Naive thymus-derived CD4-positive, alpha-beta T cell (primary cell): Measurements from ENCODE around the gene MED29. TPM values are rescaled to one million over a fixed set of nuclear protein-coding genes. Genes with fewer than 3 reads are reported as not detected.

Experiments
- ATAC-seq: fragments of 150-1000 bp; cut with Tn5 transposase; 2 replicates; pipeline ENCODE4 v1.10.0; 2021; ENCODE audit warnings: mild to moderate bottlenecking, moderate library complexity
- CTCF ChIA-PET: fragments of 350-600 bp; sonication (Branson Sonifier 250); formaldehyde crosslinking; loops from one replicate; lab custom pipeline; 2021; ENCODE audit warnings: antibody characterized with exemption; lab: Charles Lee
- POLR2A ChIA-PET: fragments of 350-600 bp; sonication (Branson Sonifier 250); formaldehyde crosslinking; loops from one replicate; lab custom pipeline; 2021; ENCODE audit warnings: antibody characterized with exemption, inconsistent platforms; lab: Charles Lee
- DNase-seq, 9 donors: peaks; one replicate each; pipeline versions ENCODE4 v3.0.0 to v3.0.0-alpha.2; 2020 to 2022; ENCODE audit warnings: mixed read lengths in 1 of 9
- H3K27ac ChIP-seq: one replicate; pipeline ENCODE4 v1.7.0; 2013; ENCODE audit warnings: mild to moderate bottlenecking, low read depth, low read length, moderate library complexity
- H3K27me3 ChIP-seq, 2 donors: one replicate each; pipeline ENCODE4 v1.7.0; 2013; ENCODE audit warnings: low read length in 2 of 2, mild to moderate bottlenecking in 2 of 2, moderate library complexity in 2 of 2; ENCODE audit not compliant: control insufficient read depth in 2 of 2, insufficient read depth in 2 of 2
- H3K36me3 ChIP-seq, 3 experiments: 1 replicate in 2 of 3; 2 replicates in 1 of 3; pipeline ENCODE4 v1.7.0; 2013; ENCODE audit warnings: low read length in 3 of 3, mild to moderate bottlenecking in 3 of 3, moderate library complexity in 1 of 3; ENCODE audit not compliant: insufficient read depth in 3 of 3, control insufficient read depth in 2 of 3
- H3K4me1 ChIP-seq, 2 donors: one replicate each; pipeline ENCODE4 v1.7.0; 2013; ENCODE audit warnings: low read length in 2 of 2, mild to moderate bottlenecking in 2 of 2, moderate library complexity in 1 of 2; ENCODE audit not compliant: control insufficient read depth in 2 of 2, insufficient read depth in 2 of 2
- H3K4me3 ChIP-seq: 2 replicates; pipeline ENCODE4 v1.7.0; 2013; ENCODE audit warnings: mild to moderate bottlenecking, low read length
- H3K9me3 ChIP-seq, 3 experiments: 1 replicate in 2 of 3; 2 replicates in 1 of 3; pipeline ENCODE4 v1.7.0; 2013; ENCODE audit warnings: low read length in 3 of 3; ENCODE audit not compliant: control insufficient read depth in 2 of 3
- H3K27ac Mint-ChIP-seq, 9 donors: one replicate each; pipeline ENCODE4 v1.8.0; 2020 to 2022; ENCODE audit warnings: mixed read lengths in 9 of 9, mild to moderate bottlenecking in 8 of 9, moderate library complexity in 5 of 9, inconsistent platforms in 2 of 9
- H3K27me3 Mint-ChIP-seq, 5 donors: one replicate each; pipeline ENCODE4 v1.8.0; 2021 to 2022; ENCODE audit warnings: mixed read lengths in 5 of 5, mild to moderate bottlenecking in 1 of 5
- H3K36me3 Mint-ChIP-seq, 5 donors: one replicate each; pipeline ENCODE4 v1.8.0; 2020 to 2022; ENCODE audit warnings: mixed read lengths in 5 of 5, mild to moderate bottlenecking in 3 of 5, inconsistent platforms in 1 of 5
- H3K4me1 Mint-ChIP-seq, 7 donors: one replicate each; pipeline ENCODE4 v1.8.0; 2020 to 2022; ENCODE audit warnings: mixed read lengths in 7 of 7, mild to moderate bottlenecking in 3 of 7, inconsistent platforms in 1 of 7
- H3K4me3 Mint-ChIP-seq, 10 donors: one replicate each; pipeline ENCODE4 v1.8.0; 2020 to 2022; ENCODE audit warnings: mild to moderate bottlenecking in 10 of 10, mixed read lengths in 10 of 10, moderate library complexity in 6 of 10, inconsistent platforms in 2 of 10
- H3K9me3 Mint-ChIP-seq, 11 donors: one replicate each; pipeline ENCODE4 v1.8.0; 2020 to 2022; ENCODE audit warnings: mixed read lengths in 11 of 11, mild to moderate bottlenecking in 4 of 11, inconsistent platforms in 1 of 11, moderate library complexity in 1 of 11
- intact Hi-C, 2 donors: fragments of 100-400 bp; cut with micrococcal nuclease; formaldehyde crosslinking; loops; one replicate each; pipeline ENCODE4 v1.15.1; 2023
- polyA plus RNA-seq, 2 donors: library from polyadenylated mRNA; unstranded; fragments of 300-500 nt; fragmentation: Illumina TruSeq; gene quantifications; one replicate each; pipeline ENCODE4 v1.2.3, GENCODE V29; 2021
- total RNA-seq, 6 experiments: library from RNA in 5 of 6; stranded (reverse) in 5 of 6; gene quantifications; 1 replicate in 5 of 6; 2 replicates in 1 of 6; pipeline ENCODE4 v1.2.3 and lab custom pipeline; 2021 to 2026

The MED29 gene
- total and polyA plus RNA-seq, 7 experiments from 2014 or later: 44.2 to 61.0 (median 52.0) TPM

- POLR2A ChIA-PET: no interaction called here
- peaks cover 0 to 10% (median 0%) of the 10 kb centered on the region in 7 donors for H3K4me1 Mint-ChIP-seq
- Histone ChIP-seq H3K27me3 (no peaks in the 10 kb centered on the region), H3K36me3 (peaks cover 4 to 63% (median 13%) of the 10 kb centered on the region in 3 experiments), H3K4me1 (no peaks in the 10 kb centered on the region), H3K27ac (no peak overlapping the region), H3K9me3 (no peaks in the 10 kb centered on the region), H3K4me3 (no peak overlapping the region)
- H3K27ac Mint-ChIP-seq: no peak overlapping the region
- no peaks in the 10 kb centered on the region for H3K9me3 Mint-ChIP-seq
- H3K4me3 Mint-ChIP-seq: no peak overlapping the region
- intact Hi-C loops: no loop called here
- DNase-seq: no peak
- no peaks in the 10 kb centered on the region for H3K27me3 Mint-ChIP-seq
- CTCF ChIA-PET: no interaction called here
- peaks cover 0 to 25% (median 14%) of the 10 kb centered on the region in 5 donors for H3K36me3 Mint-ChIP-seq
- peak; percentile 8 for ATAC-seq
These were observed 27.2 kb upstream of the MED29 start for GRCh38 chr19:39363901-39364457.

GRCh38 chr19:39365531-39365930, 25.6 kb upstream of the MED29 start:
- H3K27ac ChIP-seq: no peak overlapping the region
- intact Hi-C loops: no loop called here
- no peak for ATAC-seq
- ChIA-PET CTCF (interaction anchor here (0.8 kb wide), 1 partner anchor 16 kb away, joined by 4 read pairs; no protein-coding TSS in a partner anchor), POLR2A (no interaction called here)
- H3K27me3 Mint-ChIP-seq: no peaks in the 10 kb centered on the region
- no peaks in the 10 kb centered on the region for H3K4me1 ChIP-seq
- H3K4me3 Mint-ChIP-seq: no peak overlapping the region
- peaks cover 4 to 27% (median 9%) of the 10 kb centered on the region in 5 donors for H3K36me3 Mint-ChIP-seq
- H3K9me3 Mint-ChIP-seq: no peaks in the 10 kb centered on the region
- peaks cover 0 to 70% (median 10%) of the 10 kb centered on the region in 3 experiments for H3K36me3 ChIP-seq
- no peak overlapping the region for H3K4me3 ChIP-seq
- H3K9me3 ChIP-seq: no peaks in the 10 kb centered on the region
- DNase-seq: no peak
- H3K27me3 ChIP-seq: no peaks in the 10 kb centered on the region
- peak overlapping the region in 1 of 9 donors; percentile 22 for H3K27ac Mint-ChIP-seq
- peaks cover 0 to 6% (median 0%) of the 10 kb centered on the region in 7 donors for H3K4me1 Mint-ChIP-seq

GRCh38 chr19:39369200-39369599, 22.0 kb upstream of the MED29 start:
- no peak for DNase-seq
- no peaks in the 10 kb centered on the region for H3K27me3 Mint-ChIP-seq
- H3K27me3 ChIP-seq: no peaks in the 10 kb centered on the region
- no peaks in the 10 kb centered on the region for H3K9me3 Mint-ChIP-seq
- intact Hi-C loops: no loop called here
- no peak overlapping the region for H3K27ac ChIP-seq
- ATAC-seq: no peak
- no peaks in the 10 kb centered on the region for H3K9me3 ChIP-seq
- ChIA-PET CTCF (interaction anchor here (0.6 kb wide), 1 partner anchor 1095 kb away, joined by 3 read pairs; no protein-coding TSS in a partner anchor), POLR2A (interaction anchor here (0.7 kb wide), 1 partner anchor 129 kb away, joined by 3 read pairs; no protein-coding TSS in a partner anchor)
- no peaks in the 10 kb centered on the region for H3K4me1 ChIP-seq
- peak overlapping the region in 2 of 9 donors; percentile 48 to 55 for H3K27ac Mint-ChIP-seq
- peaks cover 9 to 34% (median 14%) of the 10 kb centered on the region in 5 donors for H3K36me3 Mint-ChIP-seq
- no peak overlapping the region for H3K4me3 ChIP-seq
- H3K4me1 Mint-ChIP-seq: peaks cover 0 to 3% (median 0%) of the 10 kb centered on the region in 7 donors
- H3K36me3 ChIP-seq: peaks cover 0 to 70% (median 3%) of the 10 kb centered on the region in 3 experiments
- no peak overlapping the region for H3K4me3 Mint-ChIP-seq

- H3K4me3 ChIP-seq: no peak overlapping the region
- Mint-ChIP-seq H3K36me3 (peaks cover 9 to 34% (median 20%) of the 10 kb centered on the region in 5 donors), H3K27ac (peak overlapping the region in 2 of 9 donors; percentile 5 to 25), H3K4me1 (peaks cover 0 to 1% (median 0%) of the 10 kb centered on the region in 7 donors), H3K9me3 (no peaks in the 10 kb centered on the region), H3K27me3 (no peaks in the 10 kb centered on the region), H3K4me3 (no peak overlapping the region)
- ATAC-seq: no peak
- no peak for DNase-seq
- H3K9me3 ChIP-seq: no peaks in the 10 kb centered on the region
- H3K36me3 ChIP-seq: peaks cover 0 to 70% (median 3%) of the 10 kb centered on the region in 3 experiments
- no peaks in the 10 kb centered on the region for H3K27me3 ChIP-seq
- intact Hi-C loops: no loop called here
- no peak overlapping the region for H3K27ac ChIP-seq
- POLR2A ChIA-PET: no interaction called here
- H3K4me1 ChIP-seq: no peaks in the 10 kb centered on the region
- CTCF ChIA-PET: no interaction called here
These were observed 20.4 kb upstream of the MED29 start for GRCh38 chr19:39370735-39371134.

- DNase-seq (no peak), ATAC-seq (no peak)
- intact Hi-C loops: no loop called here
- Mint-ChIP-seq H3K9me3 (no peaks in the 10 kb centered on the region), H3K4me3 (no peak overlapping the region), H3K36me3 (peaks cover 14 to 45% (median 25%) of the 10 kb centered on the region in 5 donors), H3K4me1 (peaks cover 0 to 1% (median 0%) of the 10 kb centered on the region in 7 donors), H3K27ac (peak overlapping the region in 5 of 9 donors; percentile 0 to 38 (median 10)), H3K27me3 (no peaks in the 10 kb centered on the region)
- H3K9me3 ChIP-seq: no peaks in the 10 kb centered on the region
- no peak overlapping the region for H3K27ac ChIP-seq
- no peak overlapping the region for H3K4me3 ChIP-seq
- H3K4me1 ChIP-seq: no peaks in the 10 kb centered on the region
- CTCF ChIA-PET: interaction anchor here (0.7 kb wide), 1 partner anchor 1076 kb away, joined by 3 read pairs; no protein-coding TSS in a partner anchor
- POLR2A ChIA-PET: no interaction called here
- no peaks in the 10 kb centered on the region for H3K27me3 ChIP-seq
- peaks cover 4 to 75% (median 10%) of the 10 kb centered on the region in 3 experiments for H3K36me3 ChIP-seq
These were observed 19.0 kb upstream of the MED29 start for GRCh38 chr19:39372047-39372802.

- ChIA-PET CTCF (no interaction called here), POLR2A (no interaction called here)
- H3K9me3 ChIP-seq: no peaks in the 10 kb centered on the region
- Mint-ChIP-seq H3K27ac (peak overlapping the region in 1 of 9 donors; percentile 26), H3K27me3 (no peaks in the 10 kb centered on the region), H3K4me1 (peaks cover 0 to 1% (median 0%) of the 10 kb centered on the region in 7 donors), H3K9me3 (no peaks in the 10 kb centered on the region), H3K4me3 (no peak overlapping the region), H3K36me3 (peaks cover 14 to 50% (median 26%) of the 10 kb centered on the region in 5 donors)
- no peak for ATAC-seq
- DNase-seq: no peak
- H3K4me3 ChIP-seq: no peak overlapping the region
- peaks cover 4 to 83% (median 16%) of the 10 kb centered on the region in 3 experiments for H3K36me3 ChIP-seq
- no peaks in the 10 kb centered on the region for H3K27me3 ChIP-seq
- intact Hi-C loops: no loop called here
- no peak overlapping the region for H3K27ac ChIP-seq
- no peaks in the 10 kb centered on the region for H3K4me1 ChIP-seq
These were observed 18.2 kb upstream of the MED29 start for GRCh38 chr19:39372941-39373340.
